Measurements from ENCODE around the gene INPP5A.

INPP5A gene

DNA sequence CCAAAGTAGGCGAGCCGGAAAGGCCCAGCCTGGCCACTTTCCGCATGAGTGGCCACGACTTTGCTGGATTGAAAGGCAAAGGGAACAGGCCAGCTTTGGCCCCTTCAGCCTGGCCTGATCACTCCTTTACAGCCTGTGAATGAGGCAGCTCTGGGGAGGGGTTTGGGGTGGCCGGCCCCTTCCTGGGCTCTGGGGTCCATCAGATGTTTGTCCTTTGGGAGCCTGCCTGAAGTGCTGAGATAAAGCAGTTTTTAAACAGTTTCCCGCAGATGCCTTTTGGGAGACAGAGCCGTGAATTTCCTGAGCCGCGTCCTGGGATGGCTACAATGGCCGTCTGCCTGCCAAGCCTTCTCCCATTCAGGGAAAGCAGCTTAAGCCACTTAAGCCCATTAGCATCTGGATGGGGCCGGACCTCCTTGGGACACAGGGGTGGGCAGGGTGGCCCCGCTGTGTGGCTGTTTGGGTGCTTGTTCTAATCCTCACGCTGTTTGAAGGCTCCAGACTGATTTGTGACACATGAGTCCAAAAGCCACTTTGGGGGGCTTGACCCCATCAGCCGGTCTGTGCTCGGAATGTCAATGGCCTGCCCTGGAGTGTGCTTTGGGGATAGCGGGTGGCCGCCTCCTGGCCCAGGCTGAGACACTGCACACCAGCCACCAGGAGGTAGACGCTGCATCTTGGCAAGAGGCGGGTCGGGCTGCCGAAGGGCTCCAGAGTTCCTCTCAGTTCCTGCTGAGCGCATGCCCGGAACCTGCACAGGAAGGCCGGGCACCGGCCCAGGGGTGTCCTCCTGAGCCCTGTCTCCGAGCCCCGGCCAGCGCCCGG is 209.4 kb downstream of the INPP5A start:
- DNase-seq (ENCODE audit: extremely low spot score), result no peak
- TF ChIP-seq CTCF (IDR thresholded peaks at IDR 0.05; ENCODE audit: control extremely low read depth, extremely low read depth, low read depth, missing control alignments), result no peak
- ChIA-PET CTCF (no interaction called here), POLR2A (no interaction called here)

DNA sequence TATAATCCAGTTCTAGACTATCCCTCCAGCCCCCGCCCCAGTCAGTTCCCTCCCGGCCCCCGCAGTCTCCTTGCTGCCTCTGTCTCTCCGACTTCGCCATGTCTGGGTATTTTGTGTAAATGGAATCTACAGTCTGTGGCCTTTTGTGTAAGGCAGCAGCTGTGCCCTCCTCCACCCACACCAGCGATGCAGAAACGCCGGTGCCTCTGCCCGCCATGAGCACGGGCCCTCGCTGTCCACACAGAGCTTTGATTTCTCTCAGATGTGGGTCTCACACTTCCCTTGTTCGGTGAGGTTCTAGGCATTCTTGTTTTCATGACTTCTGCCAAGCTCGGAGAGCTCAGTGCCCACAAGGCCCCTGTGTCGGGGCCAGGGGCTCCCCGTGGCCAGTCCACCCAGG is 210.5 kb downstream of the INPP5A start:
- DNase-seq (ENCODE audit: extremely low spot score), result no peak
- no peak for TF ChIP-seq CTCF (IDR thresholded peaks at IDR 0.05; ENCODE audit: control extremely low read depth, extremely low read depth, low read depth, missing control alignments)
- CTCF ChIA-PET, result interaction anchor here (0.7 kb wide), 1 partner anchor 9 kb away, joined by 4 read pairs; no protein-coding TSS in a partner anchor
- POLR2A ChIA-PET, result no interaction called here

GRCh38 chr10:132748545-132749370 is 211.2 kb downstream of the INPP5A start:
- no peak for TF ChIP-seq CTCF (IDR thresholded peaks at IDR 0.05; ENCODE audit: control extremely low read depth, extremely low read depth, low read depth, missing control alignments)
- POLR2A ChIA-PET, result no interaction called here
- CTCF ChIA-PET, result interaction anchor here (0.7 kb wide), 1 partner anchor 10 kb away, joined by 4 read pairs; no protein-coding TSS in a partner anchor
- DNase-seq (ENCODE audit: extremely low spot score), result no peak

DNA sequence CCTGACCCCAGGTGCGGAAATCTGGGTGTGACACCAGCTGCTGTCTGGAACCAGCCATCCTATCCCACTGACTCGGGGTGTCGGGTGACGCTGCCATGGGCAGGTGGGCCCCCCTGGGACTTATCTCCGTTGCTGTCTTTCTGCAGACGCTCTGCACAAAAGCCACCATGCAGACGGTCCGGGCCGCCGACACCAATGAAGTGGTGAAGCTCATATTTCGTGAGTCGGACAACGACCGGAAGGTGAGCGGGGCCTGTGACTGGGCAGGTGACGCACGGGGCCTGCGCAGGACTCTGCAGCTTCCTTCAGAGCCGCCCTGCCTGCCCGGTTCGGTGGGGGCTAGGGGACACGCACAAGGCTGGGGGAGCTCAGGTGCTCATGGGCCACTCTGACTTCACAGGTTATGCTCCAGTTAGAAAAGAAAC is 211.8 kb downstream of the INPP5A start:
- no peak for DNase-seq (ENCODE audit: extremely low spot score)
- ChIA-PET POLR2A (no interaction called here), CTCF (no interaction called here)
- no peak for TF ChIP-seq CTCF (IDR thresholded peaks at IDR 0.05; ENCODE audit: control extremely low read depth, extremely low read depth, low read depth, missing control alignments)

GRCh38 chr10:132750936-132751335 is 213.3 kb downstream of the INPP5A start:
- no peak for DNase-seq (ENCODE audit: extremely low spot score)
- TF ChIP-seq CTCF (IDR thresholded peaks at IDR 0.05; ENCODE audit: control extremely low read depth, extremely low read depth, low read depth, missing control alignments), result no peak
- POLR2A ChIA-PET, result no interaction called here
- CTCF ChIA-PET, result no interaction called here

GRCh38 chr10:132752378-132752777 is 214.8 kb downstream of the INPP5A start:
- CTCF ChIA-PET, result no interaction called here
- POLR2A ChIA-PET, result no interaction called here
- DNase-seq (ENCODE audit: extremely low spot score), result no peak
- TF ChIP-seq CTCF (IDR thresholded peaks at IDR 0.05; ENCODE audit: control extremely low read depth, extremely low read depth, low read depth, missing control alignments), result no peak

Measured in GM10248 (cell line).